SHP77 (cell line): ENCODE results near the gene MTFR1L.
"Not testable (repeated sequence)": the region's sequence is repeated elsewhere in the genome, so short reads cannot be mapped to it uniquely, and the experiment has no call there.

Experiments used
- DNase-seq, 2 experiments: peaks; one replicate each; lab custom pipeline; 2025; lab: John Stamatoyannopoulos, UW

The MTFR1L gene

DNA sequence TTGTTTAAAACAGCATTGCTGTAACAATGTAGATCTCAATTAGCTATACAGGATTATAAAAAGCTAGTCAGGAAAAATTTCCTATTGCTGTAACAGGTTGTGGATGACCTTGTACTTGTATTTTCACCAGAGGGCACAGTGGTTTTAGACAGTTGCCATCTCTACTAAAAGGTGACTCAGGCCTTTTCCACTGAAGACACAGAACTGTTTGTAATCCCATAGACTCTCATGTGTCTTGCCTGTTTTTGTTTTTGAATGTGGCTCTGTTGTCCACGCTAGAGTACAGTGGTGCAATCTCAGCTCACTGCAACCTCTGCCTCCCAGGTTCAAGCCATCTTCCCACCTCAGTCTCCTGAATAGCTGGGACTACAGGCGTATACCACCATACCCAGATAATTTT is 5.9 kb downstream of the MTFR1L start:
- DNase-seq = no peak

DNA sequence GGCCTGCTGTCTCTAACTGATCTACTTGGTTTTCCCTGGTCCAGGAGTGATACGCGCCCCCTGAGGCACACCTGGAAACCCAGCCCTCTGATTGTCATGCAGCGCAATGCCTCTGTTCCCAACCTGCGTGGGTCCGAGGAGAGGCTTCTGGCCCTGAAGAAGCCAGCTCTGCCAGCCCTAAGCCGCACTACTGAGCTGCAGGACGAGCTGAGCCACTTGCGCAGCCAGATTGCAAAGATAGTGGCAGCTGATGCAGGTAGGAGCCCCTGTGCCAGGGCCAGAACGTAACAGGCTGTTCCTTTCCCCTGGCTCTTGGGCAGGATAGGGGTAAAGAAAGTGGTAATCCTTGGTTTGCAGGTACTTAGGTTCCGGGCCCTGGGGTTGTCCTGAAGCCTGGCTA is 6.8 kb downstream of the MTFR1L start:
- no peak for DNase-seq

DNA sequence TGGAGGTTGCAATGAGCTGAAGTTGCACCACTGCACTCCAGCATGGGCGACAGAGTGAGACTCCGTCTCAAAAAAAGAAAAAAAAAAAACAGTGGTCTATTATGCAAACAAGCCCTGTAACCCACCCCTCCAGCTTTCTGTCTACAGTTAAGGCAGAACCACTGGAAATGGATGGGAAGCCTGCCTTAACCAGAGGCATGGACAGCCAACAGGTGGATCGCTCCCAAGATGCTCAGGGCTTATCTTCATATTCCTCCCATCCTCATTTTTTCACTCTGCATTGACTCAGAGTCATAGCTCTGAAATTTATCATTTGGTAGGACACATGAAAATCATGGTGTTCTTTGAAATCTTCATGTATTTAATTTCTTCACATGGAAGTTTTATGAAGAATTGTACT is 8.7 kb downstream of the MTFR1L start:
- DNase-seq = no peak

DNA sequence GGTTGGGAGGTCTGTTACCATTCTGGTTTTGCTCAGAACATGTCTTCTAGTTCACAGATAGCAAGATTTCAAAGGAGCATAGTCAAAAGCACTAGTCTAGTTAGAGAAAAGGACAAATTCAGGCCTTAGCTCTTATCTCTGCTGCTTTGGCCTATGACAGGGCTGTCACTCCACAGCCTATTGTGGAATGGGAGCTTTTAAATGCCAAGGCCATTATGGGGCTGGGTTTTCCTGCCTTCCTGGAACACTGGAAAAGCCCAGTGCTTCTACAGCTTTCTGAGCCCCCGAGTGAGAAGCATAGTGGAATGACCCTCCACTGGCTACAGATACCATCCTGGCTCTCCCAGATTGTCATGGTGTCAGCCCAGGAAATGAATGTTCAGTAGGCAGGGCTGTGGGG is 9.3 kb downstream of the MTFR1L start:
- DNase-seq = no peak

DNA sequence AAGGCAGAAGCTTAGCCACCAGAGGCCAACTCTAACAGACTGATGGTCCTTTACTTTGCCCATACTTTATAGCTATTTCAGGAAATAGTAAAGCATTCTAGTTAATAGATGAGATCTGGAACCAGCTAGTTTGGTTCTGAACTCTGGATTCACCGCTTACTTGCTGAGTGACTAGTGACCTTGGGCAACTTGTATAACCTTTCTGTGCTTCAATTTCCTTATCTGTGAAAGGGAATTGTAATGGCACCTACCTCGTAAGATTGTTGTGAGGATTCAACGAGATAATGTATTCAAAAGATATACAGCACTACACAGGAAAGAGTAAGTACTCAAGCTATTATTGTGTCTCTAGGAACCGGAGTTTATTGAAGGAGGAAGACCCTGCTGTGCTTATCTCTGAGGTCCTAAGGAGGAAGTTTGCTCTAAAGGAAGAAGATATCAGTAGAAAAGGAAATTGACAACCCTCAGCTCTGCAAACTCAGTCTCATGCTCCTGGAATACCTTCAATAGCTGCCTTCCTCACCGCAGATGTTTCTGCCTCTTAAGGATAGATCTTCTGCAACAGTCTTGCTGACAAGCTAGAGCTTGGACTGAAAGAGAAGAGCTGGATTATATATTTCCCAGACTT is 11.9 kb downstream of the MTFR1L start:
- no peak for DNase-seq

DNA sequence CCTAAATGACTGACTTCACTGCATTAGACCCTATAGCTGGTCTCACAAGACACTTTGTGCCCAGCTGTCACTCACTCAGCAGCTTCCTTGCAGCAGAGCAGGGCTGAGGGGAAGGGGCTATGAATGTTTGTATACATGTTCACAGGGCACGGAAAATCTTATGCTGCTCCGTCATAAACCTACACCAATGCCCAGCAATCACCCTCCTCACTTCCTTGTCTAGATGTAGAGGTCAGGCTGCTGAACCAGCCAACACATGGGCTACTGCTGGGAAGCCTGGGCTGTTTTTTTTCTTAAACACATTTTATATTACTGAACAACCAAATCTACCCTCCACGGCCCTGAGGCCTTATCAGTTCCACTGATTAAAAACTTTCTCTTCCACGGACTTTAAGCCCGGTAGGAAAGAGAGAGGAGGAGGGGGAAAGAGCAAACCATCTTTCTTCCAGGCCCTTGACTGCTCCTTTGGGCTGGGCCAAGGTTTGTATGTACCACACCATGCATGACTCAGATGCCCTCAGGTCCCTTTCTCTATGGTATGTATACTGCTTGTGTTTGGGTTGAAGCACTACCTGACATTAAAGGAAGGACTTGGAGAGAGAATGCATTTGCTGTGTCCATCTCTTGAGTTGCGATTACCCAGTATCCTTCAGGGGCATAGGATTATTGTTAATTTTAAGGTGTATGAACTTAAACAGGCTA is 12.7 kb downstream of the MTFR1L start:
- DNase-seq = no peak

DNA sequence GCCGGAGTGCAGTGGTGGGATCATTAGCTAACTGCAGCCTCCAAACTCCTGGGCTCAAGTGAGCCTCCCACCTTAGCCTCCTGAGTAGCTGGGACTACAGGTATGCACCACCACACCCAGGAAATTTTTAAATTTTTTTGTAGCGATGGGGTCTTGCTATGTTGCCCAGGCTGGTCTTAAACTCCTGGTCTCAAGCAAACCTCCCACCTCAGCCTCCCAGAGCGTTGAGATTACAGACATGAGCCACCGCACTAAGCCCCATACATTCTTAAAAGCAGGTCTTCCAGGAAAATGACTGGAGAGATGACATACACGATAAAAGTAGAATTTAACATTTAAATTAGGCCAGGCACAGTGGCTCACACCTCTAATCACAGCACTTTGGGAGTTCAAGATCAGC is 13.4 kb downstream of the MTFR1L start:
- no peak for DNase-seq

DNA sequence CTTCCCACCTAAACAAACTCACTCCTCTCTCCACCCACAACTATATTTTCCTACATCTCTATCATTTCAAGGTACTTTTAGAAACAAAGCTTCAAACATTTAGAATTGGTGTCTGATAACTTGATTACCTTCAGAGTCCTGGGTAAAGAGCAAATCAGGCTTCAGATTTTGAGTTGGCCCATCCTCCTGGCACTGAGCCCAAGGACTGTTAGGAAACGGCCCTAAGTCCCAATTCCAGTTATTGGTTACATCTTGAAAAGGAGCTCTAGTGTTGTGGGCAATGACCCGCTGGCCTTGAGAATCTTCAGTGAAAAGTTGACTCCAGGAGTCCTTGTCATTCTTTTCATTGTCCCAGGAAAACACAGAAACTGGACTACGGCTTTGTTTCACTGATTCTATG is 15.1 kb downstream of the MTFR1L start:
- no peak for DNase-seq

DNA sequence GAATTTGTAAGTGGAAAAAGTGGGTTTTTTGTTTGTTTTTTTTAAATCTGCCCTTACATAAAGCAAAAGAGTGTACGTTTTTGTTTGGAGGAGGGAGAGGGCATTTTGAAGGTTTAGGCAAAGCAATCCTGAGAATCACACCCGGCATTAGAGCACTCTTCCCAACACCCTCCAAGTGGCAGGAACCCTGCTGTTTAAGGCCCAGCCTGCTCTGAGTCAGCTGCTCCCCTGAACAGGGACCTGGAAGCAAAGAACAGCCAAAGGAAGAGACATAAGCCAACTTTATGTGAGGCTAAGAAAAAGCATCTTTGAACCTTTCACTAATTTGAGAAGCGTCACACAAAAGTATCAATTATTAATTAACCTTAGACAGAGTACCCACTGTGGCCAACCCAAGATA is 16.9 kb downstream of the MTFR1L start:
- no peak for DNase-seq

DNA sequence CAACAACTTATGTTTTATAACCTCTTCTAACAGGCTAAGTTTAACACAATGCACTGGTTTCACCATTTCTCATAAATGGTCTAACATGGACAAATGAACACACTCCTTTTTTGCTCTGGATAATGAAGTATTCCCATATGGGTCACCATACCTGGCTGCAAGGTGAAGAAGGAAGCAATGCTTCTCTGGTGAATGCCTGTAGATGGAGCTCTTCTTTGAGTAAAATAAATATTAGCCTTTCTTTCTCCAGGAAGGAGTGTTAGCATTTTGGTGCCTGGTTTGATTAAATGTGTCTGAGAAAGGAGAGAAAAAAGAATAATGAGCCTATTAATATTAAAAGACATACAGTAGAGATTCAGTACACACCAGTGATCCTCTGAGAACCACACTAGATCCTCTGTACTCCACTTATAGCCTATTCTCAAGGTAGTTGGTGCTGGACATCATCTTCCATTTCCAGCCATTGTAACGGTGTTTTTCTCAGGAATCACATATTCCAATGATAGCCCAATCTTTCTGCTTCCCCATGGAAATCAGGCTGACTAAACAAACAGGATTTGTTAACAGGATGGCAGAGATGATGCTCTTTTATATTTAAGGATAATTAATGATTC is 17.6 kb downstream of the MTFR1L start:
- DNase-seq = no peak

DNA sequence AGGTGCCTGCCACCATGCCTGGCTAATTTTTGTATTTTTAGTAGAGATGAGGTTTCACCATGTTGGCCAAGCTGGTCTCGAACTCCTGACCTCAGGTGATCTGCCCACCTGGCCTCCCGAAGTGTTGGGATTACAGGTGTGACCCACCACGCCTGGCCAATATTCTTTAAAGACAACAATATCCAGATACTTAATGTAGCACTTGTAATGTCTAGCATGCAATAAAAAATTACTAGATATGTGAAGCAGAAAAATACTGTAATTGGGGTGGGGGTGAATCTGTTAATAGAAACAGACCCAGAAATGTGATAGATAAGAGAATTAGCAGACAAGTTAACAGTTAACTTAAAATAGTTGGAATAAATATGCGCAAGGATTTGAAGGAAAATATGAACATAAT is 20.1 kb downstream of the MTFR1L start:
- DNase-seq = not testable (repeated sequence)

DNA sequence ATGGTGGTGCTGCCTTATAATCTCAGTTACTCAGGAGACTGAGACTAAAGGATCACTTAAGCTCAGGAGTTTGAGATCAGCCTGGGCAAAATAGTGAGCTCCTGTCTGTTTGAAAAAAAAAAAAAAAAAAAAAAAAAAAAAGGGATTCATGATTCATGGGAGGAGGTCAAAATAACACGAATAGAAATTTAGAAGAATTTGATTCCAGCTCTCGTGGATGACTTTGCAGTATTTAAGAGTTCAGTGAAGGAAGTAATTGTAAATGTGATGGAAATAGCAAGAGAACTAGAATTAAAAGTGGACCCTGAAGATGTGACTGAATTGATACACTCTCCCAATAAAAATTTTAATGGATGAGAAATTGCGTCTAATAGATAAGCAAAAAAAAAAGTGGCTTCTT is 23.7 kb downstream of the MTFR1L start:
- no peak for DNase-seq

DNA sequence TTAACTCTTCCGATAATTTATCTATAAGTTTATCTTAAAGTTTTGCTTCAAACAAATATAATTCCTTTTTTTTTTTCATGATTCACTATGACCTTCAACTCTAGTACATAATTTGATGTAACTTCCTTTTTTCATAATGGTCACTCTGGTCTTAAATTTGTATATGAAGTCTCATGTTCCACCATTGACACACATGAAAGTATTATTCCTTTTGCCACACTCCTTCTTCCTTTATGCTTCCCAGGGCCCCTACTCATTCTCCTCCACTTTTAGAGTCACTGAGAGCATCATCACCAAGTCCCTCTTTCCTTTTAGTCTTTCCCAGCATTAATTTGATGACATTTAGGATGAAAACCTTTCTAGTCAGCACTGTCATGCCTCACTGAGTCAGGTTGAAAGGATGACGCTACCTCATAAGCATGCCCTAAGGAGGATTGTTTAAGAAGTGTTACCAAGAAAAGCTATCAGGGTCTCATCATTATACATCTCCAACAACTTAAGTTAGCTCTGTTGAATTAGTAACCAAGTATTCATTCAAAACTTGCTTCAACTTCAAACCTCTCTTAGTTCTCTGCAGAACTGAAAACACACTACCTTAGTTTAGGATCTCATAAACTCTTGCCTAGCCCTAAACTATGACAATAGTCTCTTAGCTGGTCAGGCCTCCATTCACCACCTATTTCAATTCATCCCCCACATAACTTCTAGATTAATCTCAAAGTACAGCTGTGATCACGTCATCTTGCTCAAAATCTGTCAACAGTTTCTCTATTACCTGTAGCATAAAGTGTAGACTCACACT is 25.0 kb downstream of the MTFR1L start:
- DNase-seq = no peak

DNA sequence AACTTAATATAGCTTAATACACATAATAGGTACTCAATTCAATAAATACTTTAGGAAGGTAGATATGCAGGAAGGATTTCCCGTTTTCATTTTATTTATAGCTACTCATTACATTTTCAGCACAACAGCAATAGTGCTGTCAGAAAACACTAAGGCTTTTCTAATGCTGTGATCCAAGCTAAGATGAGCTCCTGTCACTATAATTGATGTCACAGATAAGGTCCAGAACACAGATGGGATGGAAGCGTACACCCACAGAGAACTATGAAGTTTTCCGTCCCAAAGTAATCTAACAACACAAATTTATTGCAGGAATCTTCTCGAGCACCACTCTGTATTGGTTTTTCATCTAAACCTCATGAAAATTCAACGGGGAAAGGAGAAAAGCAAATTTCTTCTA is 25.9 kb downstream of the MTFR1L start:
- DNase-seq = no peak

DNA sequence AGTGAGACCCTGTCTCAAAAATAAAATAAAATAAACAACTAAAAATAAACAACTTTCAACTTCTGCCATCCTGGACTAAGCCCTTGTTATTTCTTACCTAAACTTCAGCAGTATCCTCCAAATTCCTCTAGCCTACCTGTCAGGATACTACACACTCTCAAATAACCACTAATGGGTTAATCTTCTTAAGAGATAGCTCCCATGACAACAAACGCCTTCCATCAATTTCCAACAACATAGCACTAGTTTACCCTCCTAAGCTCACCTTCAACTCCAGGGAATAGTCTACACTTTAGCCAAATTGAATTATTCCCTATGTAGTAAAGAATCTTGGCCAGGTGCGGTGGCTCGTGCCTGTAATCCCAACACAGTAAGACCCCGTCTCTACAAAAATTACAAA is 28.2 kb downstream of the MTFR1L start:
- DNase-seq = no peak

DNA sequence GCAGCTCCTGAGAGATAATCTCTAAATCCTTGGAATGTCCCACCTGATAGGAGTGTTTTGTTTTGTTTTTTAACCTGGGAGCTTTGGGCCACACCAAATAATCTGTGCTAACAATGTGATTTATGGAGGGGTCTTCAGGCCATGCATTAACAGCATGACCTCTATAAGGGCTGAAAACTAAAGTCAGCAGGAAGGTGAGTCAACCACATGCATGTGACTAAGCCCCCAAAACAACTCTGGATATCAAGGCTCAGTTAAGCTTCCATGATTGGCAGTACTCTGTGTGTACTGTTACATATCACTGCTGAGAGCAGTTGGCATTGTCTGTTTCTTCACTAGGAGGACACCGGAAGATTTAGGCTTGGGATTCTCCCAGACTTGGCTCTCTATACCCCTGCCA is 28.8 kb downstream of the MTFR1L start:
- DNase-seq = no peak

DNA sequence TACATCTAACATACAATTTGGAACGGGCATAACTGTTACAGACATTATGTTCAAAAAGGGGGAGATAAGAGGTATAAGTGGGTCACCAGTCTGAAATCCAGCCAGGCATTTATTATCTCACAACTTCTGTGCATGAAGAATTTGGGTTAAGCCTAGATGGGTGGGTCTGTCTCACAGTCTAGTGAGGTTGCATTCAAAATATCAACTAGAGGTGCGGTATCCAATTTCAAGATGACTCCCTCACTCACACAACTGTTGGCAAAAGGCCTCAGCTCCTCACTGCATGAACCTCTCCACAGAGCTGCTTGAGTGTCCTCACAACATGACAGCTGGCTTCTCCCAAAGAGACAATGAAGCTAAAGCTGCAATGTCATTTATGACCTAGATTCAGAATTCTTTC is 34.8 kb downstream of the MTFR1L start:
- no peak for DNase-seq

DNA sequence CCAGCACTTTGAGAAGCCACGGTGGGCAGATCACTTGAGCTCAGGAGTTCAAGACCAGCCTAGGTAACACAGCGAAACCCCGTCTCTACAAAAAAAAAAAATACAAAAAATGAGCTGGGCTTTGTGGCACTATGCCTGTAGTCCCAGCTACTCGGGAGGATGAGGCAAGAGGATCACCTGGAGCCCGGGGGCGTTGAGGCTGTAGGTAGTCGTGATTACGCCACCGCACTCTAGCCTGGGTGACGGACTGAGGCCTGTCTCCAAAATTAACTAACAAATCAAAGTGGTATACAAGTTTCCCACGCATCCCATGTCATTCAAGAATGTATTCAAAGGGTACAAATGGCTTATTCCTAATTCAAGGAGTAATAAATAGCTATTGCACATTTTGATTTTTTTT is 37.1 kb downstream of the MTFR1L start:
- DNase-seq = no peak

DNA sequence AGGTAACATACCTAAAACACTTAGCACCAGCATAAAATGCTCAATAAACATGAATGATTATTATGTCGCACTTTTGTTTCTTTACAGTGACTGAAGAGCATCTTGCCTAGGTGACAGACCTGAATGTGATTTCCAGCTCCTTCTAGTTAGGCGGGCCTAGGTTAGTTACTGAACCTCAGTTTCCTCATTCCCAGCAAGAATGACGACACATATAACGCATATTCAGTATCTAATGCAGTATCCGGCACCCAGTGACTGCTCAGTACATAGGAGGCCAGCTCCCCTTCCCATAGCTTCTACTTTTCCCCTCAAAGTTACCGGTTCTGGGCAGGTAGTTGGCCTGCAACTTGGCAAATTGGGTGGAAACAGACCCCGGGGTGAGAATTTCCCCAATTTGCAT is 38.7 kb downstream of the MTFR1L start:
- no peak for DNase-seq

DNA sequence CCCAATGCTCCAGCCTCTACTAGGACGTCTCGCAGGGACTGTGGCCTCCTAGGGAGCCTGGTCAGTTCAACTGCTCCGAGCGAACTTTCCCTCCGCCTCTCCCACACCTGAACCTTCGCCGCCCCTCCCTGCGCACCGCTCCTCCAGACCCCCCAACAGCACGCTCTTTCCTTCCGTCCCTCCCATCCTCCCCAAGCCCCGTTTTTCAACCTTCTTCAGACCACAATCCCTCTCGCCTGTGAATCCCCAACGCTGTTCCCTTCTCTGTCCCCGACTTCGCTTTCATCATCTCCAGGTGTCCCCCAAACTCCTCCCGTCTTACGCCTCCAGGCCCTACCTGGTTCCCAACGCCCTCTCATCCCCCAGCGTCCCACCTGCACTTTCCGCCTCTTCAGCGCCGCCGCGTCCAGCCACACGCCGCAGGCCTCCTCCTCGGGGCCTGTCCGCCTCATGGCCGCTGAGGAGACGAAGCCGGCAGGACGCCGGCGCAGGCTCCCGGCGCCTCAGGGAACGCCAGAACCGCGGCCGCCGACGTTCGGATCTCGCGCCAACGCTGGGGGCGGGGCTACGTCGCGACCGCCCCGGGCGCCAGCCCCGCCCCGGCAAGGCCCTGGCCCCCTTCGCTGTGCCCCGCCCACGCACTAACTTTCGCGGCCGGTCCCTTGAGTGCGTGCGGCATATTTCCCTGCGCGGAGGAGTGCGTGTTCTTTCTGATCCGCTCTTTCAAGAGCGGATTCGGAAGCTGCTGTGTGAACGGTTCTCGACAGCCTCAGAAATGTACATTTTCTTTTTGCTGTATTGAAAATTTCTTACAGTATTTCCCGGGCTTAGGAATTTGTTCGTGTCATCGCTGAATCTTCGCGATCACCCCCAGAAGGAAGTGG is 39.4 kb downstream of the MTFR1L start, which contains the start of gene AUNIP:
TSS of gene AUNIP (minus strand) at position 552 of the 884 bp plus-strand sequence. CDS start at position 452, 100 bp downstream.
- DNase-seq = peak; percentile 65 to 78
